Coronary artery (tissue), 2 donors: ENCODE measurements around the gene SCRT2.

Experiments
- DNase-seq: peaks from one replicate; pipeline ENCODE4 v3.0.0-alpha.2; 2017; ENCODE audit warnings: low spot score
- H3K27ac ChIP-seq, 2 donors: fragments of 200-600 bp; sonication (generic); one replicate each; pipeline ENCODE4 v1.5.1; 2016 to 2019
- H3K4me3 ChIP-seq: fragments of 200-600 bp; sonication (generic); 2 replicates; pipeline ENCODE4 v1.5.1; 2016; ENCODE audit warnings: mild to moderate bottlenecking, moderate library complexity
- CTCF ChIP-seq: fragments of 200-600 bp; sonication (generic); IDR thresholded peaks from one replicate; pipeline ENCODE4 v1.5.1; 2019; ENCODE audit warnings: antibody characterized with exemption

SCRT2 gene

DNA sequence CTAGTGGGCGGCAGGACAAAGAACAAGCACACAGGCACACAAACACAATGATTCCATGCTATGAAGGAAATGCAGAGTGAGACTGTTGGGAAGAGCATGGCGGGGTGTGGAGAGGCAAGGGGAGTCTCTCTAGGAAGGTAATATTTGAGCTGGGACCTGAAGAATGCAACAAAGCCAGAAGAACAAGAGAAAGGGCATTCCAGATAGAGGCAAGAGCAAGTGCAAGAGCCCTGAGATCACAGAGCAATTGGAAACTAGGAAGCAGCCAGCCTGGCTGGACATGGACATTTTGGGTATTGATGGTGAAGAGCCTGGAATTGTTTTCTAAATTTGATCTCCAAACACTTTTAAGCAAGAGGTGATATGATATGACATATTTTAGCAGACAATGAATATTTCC lies 38.0 kb downstream of the SCRT2 start:
- Histone ChIP-seq H3K27ac (no peak overlapping the region), H3K4me3 (no peak overlapping the region)
- DNase-seq = no peak
- no peak for TF ChIP-seq CTCF

DNA sequence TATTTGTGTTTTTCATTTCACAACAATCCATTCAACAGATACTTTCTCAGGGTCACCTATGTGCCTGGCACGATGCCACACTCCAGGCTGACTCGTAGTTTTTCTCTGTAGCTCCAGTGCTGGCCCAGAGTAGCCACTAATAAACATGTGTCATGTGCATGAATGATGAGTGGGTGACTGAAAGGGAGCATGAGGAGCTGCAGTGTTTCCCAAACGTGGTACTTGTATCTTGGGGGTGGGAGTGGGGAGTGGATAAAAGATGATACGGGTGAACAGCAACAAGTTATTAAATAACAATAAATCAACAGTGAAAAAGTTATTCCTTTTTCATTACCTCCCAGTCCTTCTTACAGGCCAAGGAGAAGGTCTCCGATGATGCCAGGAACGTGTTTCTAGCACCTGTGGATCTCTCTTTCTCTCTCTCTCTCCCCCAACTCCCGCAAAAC lies 39.7 kb downstream of the SCRT2 start:
- H3K4me3 ChIP-seq = no peak overlapping the region
- no peak overlapping the region for H3K27ac ChIP-seq
- no peak for DNase-seq
- TF ChIP-seq CTCF = no peak

DNA sequence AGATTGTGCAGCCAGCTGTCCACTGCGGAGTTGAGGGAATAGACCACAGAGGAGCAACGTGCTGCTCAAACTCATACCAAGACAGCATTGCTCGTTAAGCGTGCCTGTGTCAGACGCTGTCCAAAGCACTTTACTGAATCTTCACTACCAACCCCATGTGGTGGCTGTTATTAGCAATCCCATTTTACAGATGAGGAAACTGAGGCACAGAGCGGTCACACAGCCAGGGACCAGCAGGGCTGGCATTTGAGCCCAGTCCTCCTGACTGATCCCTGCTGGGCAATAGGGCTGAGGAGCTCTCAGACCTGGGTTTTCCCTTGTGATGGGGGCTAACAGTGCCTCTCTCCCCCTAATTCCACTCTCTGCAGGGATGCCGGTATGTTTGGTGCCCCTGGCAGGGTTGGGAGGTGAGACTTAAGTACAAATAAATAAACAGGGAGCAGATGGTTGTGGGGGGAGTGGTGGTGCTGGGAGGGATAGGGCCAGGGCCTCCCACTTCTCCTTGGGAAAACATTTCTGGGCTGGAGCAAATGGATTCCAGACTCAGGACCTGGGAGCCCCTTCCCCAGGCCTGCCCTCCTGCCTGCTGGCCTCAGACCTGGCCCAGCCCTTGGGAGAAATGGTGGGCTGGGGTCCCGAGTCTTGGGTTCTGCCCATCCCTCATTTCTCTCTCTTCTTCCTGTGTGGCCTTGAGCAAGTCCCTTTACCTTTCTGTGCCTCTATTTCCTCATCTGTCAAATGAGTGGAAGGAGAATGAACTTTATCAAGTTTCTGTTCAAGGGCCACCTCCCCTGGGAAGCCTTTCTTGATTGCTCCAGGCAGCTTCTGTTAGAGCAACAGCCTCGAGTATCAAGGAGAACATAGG lies 40.3 kb downstream of the SCRT2 start:
- Histone ChIP-seq H3K27ac (no peak overlapping the region), H3K4me3 (no peak overlapping the region)
- no peak for DNase-seq
- TF ChIP-seq CTCF = no peak

- DNase-seq = no peak
- Histone ChIP-seq H3K4me3 (no peak overlapping the region), H3K27ac (no peak overlapping the region)
- no peak for TF ChIP-seq CTCF
These were observed 41.3 kb downstream of the SCRT2 start for GRCh38 chr20:634148-634925.

- DNase-seq = no peak
- H3K4me3 ChIP-seq = no peak overlapping the region
- TF ChIP-seq CTCF = no peak
- no peak overlapping the region for H3K27ac ChIP-seq
These were observed 44.5 kb downstream of the SCRT2 start for GRCh38 chr20:631101-631500.

DNA sequence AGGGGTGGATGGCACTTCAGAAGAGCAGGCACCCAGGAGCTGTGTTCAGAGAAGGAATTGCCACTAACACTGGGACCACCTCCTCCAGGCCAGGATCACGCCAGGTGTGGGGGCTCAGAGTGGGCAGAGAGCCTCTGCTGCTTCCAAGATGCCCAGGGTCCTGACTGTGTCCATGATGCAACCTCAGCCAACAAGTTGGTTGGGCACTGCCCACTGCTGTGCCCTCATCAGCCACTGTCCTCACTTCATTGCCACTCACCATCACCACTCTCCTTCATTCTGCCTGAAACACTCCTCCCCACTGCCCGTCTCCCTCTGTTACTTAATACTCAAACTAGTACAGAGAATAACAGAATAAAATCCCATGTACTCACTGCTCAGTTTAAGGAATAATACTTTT lies 49.0 kb downstream of the SCRT2 start:
- DNase-seq = no peak
- TF ChIP-seq CTCF = no peak

More for the DNA sequence above, 49.0 kb downstream of the SCRT2 start:
- H3K27ac ChIP-seq = no peak overlapping the region
- no peak overlapping the region for H3K4me3 ChIP-seq
